ENCODE data around the gene FRMD6. TPM values are rescaled to one million over a fixed set of nuclear protein-coding genes. Genes with fewer than 3 reads are reported as not detected.

Gene FRMD6
- total and polyA plus RNA-seq, 10 of the 15 experiments (the other 5 are each of a cell fraction or from before 2014, with no cell fraction given): 0.86 to 7.8 (median 3.3) TPM

- WGBS (ENCODE audit: insufficient coverage, insufficient replicate concordance, low lambda C conversion rate, missing lambda C conversion rate): 41% methylated on average over 1 of the region's 1 CpG
- H2AFZ ChIP-seq (ENCODE audit: control insufficient read depth, low read depth, low read length): no peak overlapping the region
- FAIRE-seq (no peak), DNase-seq (ENCODE audit: low read depth, low spot score) (no peak), ATAC-seq (no peak)
- CTCF ChIA-PET: interaction anchor here (1.0 kb wide), 1 partner anchor 15 kb away, joined by 3 read pairs; no protein-coding TSS in a partner anchor
- H3K36me3 ChIP-seq (ENCODE audit: control insufficient read depth in 2 of 2, insufficient read depth in 2 of 2, low read length in 1 of 2): no peaks in the 10 kb centered on the region
- SMC1A ChIA-PET (ENCODE audit: uncharacterized antibody, unreplicated experiment): no interaction called here
- no peak overlapping the region for H3K27ac ChIP-seq (ENCODE audit: control insufficient read depth, insufficient read depth)
- no peaks in the 10 kb centered on the region for H4K20me1 ChIP-seq (ENCODE audit: control insufficient read depth, insufficient read depth)
- H3K9me3 ChIP-seq (replicated peaks; ENCODE audit: control insufficient read depth, insufficient read depth, low read length): no peaks in the 10 kb centered on the region
- peaks cover 4% of the 10 kb centered on the region; the same call in 1 of the 2 replicates for H3K4me1 ChIP-seq (ENCODE audit: control insufficient read depth, insufficient read depth, low read length)
- H3K79me2 ChIP-seq (ENCODE audit: control insufficient read depth, insufficient read depth, low read length): no peaks in the 10 kb centered on the region
- no peak overlapping the region for H3K4me2 ChIP-seq (ENCODE audit: control insufficient read depth, insufficient read depth)
- RAD21 ChIA-PET (ENCODE audit: unreplicated experiment): no interaction called here
- H3K27me3 ChIP-seq (replicated peaks in 1 of 2; ENCODE audit: control insufficient read depth in 2 of 2, insufficient read depth in 2 of 2, low read length in 1 of 2): no peaks in the 10 kb centered on the region; a peak in 1 of 4 replicates
- no peak overlapping the region for H3K4me3 ChIP-seq
- in situ Hi-C loops (cut with MboI) (no loop called here), intact Hi-C loops (cut with micrococcal nuclease; ENCODE audit: unreplicated experiment) (no loop called here)
- no TSS peak for BruUV-seq (replicated peaks)
- H3K9ac ChIP-seq (ENCODE audit: control insufficient read depth, insufficient read depth, low read length): no peak overlapping the region
- TF ChIP-seq NFYB (IDR thresholded peaks at IDR 0.05; ENCODE audit: insufficient read depth, low read depth, low read length) (no peak), SIX5 (IDR thresholded peaks at IDR 0.05; ENCODE audit: low read depth, low read length, severe bottlenecking) (no peak), ZBTB4 (CRISPR knock-in tag; IDR thresholded peaks at IDR 0.05) (no peak), STAT1 (conservative IDR thresholded peaks at IDR 0.05) (no peak), EED (IDR thresholded peaks at IDR 0.05; ENCODE audit: low read depth) (no peak), KLF5 (IDR thresholded peaks at IDR 0.05; ENCODE audit: partially characterized antibody) (no peak), SRF (IDR thresholded peaks at IDR 0.05; ENCODE audit: low read depth in 2 of 2, low read length in 2 of 2) (no peak), ZSCAN29 (IDR thresholded peaks at IDR 0.05) (no peak), ZNF274 (IDR thresholded peaks at IDR 0.05; ENCODE audit: insufficient read depth, insufficient read length) (no peak), TCF7 (IDR thresholded peaks at IDR 0.05; ENCODE audit: borderline replicate concordance) (no peak), JUNB (IDR thresholded peaks at IDR 0.05) (no peak), ASH2L (IDR thresholded peaks at IDR 0.05; ENCODE audit: borderline replicate concordance, low read depth) (no peak), ETV6 (conservative IDR thresholded peaks at IDR 0.05 in 1 of 2, IDR thresholded peaks at IDR 0.05 in 1 of 2; ENCODE audit: borderline replicate concordance in 1 of 2, low read depth in 1 of 2) (no peak), RELB (IDR thresholded peaks at IDR 0.05; ENCODE audit: low read depth) (no peak), POLR2AphosphoS5 (IDR thresholded peaks at IDR 0.05; ENCODE audit: low read length) (no peak), ZBTB33 (IDR thresholded peaks at IDR 0.05) (no peak), BCL11A (IDR thresholded peaks at IDR 0.05; ENCODE audit: low read depth, low read length) (no peak), PML (IDR thresholded peaks at IDR 0.05; ENCODE audit: low read length) (no peak), RELA (IDR thresholded peaks at IDR 0.05; ENCODE audit: borderline replicate concordance, partially characterized antibody) (no peak), NRF1 (conservative IDR thresholded peaks at IDR 0.05; ENCODE audit: low read depth, low read length) (no peak)
- POLR2A ChIA-PET: no interaction called here
Measured at GRCh38 chr14:51610771-51611170, 40.9 kb upstream of the FRMD6 start.
